GM04504 (cell line): Measurements from ENCODE around the gene ADGRL2.

Source experiments
- DNase-seq: peaks from one replicate; pipeline ENCODE4 v3.0.0-alpha.2; 2012; ENCODE audit warnings: low read depth

The ADGRL2 gene

DNA sequence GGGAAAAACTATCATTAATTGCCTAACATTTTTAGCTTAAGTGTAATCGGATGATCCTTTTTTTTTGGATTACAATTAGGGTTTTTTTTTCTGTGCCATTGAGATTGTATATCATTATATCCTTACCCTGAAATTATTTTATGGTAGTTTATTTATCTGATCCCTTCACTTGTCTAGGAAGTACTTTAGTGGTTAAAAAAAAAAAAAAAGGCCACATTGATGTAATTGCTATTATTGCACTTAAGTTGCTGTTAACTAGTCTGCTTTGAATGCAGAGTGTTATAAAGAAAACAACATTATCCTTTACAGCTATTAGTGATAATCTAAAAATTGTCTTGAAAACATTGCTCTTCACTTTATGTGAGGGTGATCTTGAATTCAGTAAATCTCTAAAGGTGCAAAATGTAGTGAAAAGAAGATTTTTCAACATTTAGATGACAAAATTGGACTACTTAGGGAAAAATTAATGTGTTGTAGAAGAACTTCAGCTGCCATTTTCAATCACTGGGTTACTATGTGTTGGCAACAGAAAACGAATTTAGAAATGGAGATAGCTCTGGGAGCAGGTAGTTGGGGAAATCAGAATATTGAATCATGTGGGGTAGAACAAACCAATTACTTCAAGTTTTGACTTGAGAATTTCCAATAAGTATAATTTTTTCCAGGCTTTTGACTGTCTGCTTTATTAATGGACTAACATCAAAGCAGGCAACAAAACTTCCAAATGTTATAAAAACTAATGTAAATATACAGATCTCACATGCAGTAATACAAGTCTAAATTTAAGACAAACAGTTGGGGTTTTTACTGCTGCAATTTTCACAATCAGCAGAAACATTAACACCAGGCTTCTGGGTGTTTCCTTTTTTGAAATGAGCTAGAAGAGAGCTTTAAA is 5.0 kb downstream of the ADGRL2 start:
- DNase-seq = no peak

DNA sequence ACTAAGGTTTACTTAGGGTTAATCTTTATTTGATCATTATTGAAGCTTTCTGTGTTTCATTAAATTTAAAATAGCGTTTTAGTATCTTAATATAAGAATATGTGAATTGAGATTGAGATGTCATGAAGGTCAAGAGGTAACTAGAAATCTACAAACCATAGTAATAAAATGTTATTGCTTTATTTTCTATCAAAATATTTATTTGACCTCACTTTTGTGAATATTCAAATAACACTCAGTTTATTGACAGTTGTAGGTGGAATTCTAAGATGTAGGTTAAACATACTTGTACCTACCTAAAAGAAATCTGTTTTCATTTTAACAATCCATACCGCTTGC is 5.7 kb downstream of the ADGRL2 start:
- DNase-seq = no peak

DNA sequence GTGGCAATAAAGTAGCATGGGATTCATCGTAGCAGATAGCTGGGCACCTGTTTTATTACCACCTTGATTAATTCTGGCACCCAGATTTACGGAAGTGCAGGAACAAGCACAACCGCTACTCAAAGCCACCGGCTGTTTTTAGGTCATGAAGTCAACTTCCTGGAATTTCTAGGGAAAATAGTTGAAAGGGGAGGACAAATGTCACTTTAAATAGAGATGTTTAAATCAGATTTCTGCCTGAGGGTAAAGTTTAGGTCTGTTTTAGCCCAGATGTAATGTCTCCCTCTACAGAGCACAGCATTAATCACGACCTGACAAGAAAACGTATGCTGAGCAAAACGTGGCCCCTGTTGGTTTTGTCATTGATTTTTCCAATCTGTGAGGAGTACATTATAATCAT is 8.0 kb downstream of the ADGRL2 start:
- DNase-seq = no peak

DNA sequence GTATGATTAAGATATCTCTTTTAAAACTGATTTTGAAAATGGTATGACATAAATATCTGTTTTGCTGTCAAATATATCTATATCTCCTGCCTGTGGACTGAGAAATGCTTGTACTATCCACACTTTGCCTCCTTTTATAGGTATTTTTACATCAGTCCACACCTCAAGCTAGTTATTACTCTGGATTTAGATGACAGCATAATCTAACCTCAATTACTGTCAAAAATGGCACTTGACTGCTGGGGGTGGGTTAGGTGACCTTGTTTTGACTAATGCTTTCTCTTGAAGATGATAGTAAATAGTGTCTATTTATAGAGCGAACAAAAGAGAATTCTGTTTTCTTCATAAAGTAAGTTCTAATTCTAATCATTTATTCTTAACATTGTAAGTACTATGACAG is 9.1 kb downstream of the ADGRL2 start:
- no peak for DNase-seq

DNA sequence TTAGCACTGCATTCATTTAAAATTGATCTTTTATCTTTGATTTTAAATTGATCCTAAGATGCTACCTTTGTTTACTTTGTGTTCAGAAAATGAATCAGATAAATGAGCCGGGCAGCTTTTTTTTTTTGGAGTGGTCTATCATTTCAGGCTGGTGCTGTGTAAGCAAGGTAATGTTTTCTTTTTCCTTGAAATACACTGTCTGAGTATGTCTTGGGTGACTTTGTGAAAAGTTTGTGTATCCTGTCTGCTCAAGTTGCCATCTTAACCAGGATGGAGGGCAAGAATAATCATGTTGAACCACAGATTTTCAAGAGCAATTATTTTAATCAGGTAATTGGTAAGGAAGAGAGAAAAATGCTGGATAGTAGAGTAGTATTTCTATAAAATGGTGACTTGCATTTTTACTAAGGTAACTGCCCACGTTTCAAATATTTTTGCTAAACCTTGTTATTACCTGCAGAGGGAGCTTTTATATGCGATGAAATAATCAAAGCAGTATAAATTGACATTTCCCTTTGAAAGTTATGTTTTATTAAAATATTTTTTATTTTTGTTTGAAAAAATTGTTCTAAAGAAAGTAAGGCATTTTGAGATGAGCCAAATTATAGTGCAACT is 11.1 kb downstream of the ADGRL2 start:
- DNase-seq = no peak

DNA sequence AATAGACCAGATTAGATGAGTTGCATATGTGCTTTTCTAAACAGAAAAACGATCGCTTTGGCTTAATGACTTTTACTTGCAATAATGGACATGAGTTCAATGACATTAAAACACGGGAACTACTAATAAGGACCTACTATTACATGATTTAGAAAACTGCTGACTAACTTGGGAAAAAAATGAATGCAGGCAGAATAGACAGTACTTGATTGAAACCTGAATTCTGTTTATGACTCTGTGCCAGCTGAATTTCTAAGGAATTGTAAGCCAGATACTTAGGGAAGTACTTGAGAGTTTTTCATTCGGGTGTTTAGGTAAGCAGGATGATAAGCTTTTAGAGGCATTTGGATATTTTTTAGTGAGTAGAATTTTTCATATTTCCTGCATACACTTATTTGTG is 12.0 kb downstream of the ADGRL2 start:
- no peak for DNase-seq

DNA sequence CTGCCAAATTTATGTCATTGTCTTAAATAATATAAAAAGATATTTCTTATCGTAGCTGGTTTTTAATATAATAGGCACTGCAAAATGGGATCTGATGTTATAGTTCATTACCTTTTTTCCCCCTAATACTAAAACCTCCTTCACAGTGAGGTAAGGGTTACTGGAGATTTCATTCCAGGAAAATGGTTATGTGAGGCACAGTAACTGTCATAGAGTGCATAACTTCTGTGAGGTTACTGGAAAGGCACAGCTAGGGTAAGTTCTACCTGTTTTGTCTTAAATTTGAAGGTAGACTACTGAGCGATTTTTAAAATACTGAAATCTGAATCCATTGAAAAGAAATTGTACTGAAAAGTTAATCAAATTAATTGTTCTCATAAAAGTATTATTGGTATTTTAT is 13.0 kb downstream of the ADGRL2 start:
- no peak for DNase-seq

DNA sequence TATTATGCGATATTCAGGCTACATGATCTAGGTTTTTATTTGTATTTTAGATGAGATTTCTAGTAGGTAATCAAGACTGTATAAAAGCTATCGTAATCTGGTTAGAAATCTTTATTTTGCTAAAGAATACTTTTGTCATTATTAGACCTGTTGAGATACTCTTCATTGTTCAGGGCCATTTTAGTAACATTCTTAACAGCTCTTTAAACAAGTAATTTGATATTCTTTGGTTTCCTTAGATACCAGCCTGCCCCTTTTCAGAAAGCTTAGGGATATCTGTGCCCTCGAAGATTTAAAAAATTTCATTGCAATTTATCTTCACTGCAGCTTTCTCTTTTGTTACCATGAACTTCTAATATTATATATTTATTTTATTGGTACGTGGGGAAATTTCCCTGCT is 18.9 kb downstream of the ADGRL2 start:
- DNase-seq = no peak

DNA sequence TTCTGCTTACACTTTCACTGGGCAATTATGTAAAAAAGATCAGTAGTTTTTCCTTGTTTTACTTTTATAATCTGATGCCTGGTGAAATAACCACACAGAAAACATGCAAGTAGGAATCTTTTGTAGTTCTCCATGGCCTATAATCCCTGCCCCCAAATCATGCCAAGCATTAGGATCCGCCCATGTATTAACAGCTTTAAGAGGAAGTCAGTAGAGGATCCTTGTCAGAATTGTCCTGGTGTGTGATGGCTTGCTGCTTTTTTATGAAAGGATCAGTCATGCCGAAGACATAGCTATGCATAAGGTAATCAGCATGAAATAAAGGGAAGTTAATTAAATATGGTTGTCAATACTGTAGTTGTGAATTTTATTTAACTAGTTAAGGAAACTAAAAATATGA is 20.0 kb downstream of the ADGRL2 start:
- DNase-seq = no peak

DNA sequence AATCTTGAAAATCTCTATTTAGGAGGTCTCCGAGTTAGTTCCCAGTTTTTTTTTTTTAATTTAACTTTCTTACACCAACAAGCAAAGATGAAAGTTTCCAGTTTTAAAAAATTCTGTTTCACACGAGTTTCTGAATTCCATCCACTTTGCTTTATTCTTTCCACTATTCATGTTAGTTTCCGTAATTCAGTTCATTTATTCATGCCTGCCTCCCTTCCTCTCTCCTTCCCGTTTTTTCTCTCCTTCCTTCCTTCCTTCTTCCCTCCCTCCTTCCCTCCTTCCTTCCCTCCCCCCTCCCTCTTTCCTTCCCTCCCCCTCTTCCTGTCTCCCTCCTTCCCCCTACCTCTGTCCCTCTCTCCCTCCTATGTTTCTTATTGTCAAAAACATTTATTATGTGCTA is 22.3 kb downstream of the ADGRL2 start:
- DNase-seq = no peak

DNA sequence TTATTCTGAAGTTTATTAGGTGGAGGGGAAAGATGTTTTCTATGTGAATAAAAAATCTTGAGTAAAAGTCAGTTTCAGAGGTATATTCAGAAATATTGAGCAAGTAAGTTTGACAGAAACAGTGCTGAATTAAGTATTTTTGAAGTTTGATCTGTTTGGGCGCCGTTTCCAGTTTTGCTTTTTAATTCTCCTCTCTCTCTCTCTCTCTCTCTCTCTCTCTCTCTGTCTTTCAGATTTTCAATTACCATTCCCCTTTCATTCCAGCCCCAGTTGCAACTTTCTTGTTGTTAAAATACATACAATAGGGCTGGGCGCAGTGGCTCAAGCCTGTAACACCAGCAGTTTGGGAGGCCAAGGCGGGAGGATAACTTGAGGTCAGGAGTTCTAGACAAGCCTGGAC is 24.0 kb downstream of the ADGRL2 start:
- DNase-seq = no peak

DNA sequence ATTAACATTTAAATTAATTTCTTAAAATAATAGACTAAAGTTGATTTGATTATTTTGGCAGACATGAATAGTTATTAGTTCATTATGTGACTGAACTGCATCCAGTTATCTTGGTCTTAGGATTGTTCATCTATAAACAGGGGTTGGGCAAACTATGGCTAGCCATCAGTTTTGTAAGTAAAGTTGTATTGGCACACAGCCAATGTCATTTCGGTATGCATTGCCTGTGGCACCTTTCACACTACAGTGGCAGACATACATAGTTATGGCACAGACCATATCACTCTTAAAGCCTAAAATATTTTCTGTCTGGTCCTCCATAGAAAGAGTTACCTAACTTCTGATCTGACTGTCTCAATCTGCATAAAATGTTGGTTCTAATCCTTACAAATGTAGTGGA is 27.2 kb downstream of the ADGRL2 start:
- no peak for DNase-seq

DNA sequence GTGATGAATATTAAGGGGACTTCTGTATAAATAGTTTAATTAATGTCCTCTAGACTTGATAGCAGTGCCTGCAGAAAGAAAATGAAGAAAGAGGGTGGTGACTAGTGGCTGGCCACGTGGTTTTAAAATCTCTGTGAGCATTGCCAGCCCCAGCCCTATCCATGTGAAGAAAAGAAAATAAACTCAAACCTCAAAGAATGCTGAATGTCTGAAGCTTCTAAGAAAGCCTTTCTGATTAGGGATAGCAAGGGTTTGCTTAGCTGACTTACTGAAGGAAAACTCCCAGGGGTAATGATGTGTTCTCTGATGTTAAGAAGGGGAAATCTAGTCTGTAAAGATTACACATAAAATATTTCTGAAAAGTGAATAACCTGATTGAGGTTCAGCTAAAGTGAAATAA is 31.8 kb downstream of the ADGRL2 start:
- DNase-seq = peak; percentile 8

DNA sequence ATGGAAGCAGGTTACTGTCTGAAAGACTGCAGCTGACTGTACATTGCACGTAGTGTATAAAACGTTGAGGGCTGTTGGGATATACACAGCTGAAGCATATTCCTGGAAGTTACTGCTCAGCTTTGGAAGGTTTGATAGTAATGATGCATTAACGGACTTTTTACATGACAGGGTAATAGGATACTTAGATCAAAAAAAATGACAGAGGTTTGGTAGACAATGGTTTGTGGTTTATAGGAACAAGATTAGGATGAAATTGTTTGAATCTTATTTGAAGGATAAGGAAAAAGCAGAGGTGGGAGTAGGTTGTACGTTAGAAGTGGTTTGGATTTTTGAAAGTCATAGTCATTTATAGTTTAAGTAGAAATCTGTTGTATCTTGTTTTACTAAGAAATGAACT is 33.0 kb downstream of the ADGRL2 start:
- no peak for DNase-seq

DNA sequence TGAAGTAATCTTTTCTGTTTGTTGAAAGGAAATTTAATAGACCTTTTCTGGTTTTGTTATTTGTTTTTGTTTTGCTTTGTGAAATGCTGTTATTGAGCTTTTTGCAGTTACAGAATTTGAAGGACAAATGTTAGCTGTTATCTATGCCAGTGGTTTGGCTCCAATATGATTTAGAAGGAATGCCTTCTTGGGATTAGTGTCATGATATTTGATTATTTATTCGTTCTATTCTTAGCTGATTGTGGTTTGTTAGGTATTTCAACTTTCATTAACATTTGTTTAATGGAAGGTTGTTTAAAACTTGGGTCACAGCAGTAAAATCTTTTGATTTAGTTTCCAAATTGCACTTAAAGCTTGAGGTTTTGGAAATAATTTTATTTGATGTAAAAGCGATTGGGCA is 33.5 kb downstream of the ADGRL2 start:
- no peak for DNase-seq

DNA sequence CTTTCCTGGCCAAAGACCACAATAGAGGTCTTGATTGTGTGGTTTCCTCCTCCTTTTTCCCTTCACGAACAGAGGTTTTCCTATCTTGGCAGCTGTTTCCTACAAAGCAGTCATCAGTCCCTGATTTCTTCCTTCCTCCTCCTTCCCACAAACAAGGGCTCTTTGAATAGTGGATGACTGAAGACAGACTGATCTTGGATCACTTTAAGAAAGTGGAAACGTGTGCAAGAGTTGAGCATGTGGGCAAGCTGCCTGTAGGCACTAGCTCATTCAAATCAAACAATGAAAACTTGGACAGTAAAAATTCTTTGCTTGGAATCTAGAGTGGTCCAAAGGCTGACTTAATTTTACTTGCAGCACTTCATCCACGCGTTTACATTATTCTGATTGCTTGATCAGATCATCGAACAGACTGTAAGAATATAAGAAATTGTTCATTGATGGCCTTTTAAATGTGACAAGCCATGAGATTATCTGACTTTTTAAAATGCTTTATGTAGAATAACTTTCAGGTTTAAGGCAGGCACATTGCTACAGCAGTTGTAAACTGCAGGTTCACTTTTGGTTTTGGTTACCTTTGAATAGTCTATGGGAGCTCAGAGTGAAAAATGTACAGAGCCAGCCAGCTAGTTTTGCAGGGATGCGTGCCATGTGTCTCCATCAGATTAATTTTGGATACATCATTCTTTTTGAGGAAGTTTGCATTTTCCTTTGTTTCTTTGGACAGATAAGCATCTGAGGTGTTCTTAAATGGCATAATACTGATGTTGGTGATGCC is 34.4 kb downstream of the ADGRL2 start:
- DNase-seq = peak; percentile 12

DNA sequence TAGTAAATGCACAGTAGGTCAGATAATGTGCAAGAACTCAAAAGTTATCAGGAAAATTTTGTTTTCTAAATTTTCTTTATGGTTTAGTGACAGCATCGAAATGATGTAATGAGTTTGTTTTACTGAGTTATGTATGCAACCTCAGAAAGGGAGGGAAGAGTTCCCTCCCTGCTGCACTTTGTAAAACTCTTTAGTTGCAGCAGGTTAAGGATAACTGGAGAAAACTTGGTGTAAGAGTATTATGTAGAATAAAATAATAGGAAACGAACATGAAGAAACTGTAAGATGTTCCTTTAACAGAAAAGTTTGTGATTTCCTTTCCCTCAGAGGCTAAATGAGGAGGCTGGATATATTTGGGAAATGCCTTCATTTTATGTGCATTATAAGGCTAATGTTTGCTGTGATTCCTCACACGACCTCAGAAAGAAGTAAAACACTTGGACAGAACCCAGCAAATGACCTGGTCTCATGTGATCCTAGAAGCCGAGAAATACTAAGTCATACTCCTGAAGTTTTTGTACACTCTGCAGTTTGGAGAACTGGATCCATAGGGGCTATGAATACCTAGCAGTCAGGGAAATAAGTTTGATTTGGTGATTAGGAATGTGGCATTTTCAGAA is 35.4 kb downstream of the ADGRL2 start:
- DNase-seq = no peak

DNA sequence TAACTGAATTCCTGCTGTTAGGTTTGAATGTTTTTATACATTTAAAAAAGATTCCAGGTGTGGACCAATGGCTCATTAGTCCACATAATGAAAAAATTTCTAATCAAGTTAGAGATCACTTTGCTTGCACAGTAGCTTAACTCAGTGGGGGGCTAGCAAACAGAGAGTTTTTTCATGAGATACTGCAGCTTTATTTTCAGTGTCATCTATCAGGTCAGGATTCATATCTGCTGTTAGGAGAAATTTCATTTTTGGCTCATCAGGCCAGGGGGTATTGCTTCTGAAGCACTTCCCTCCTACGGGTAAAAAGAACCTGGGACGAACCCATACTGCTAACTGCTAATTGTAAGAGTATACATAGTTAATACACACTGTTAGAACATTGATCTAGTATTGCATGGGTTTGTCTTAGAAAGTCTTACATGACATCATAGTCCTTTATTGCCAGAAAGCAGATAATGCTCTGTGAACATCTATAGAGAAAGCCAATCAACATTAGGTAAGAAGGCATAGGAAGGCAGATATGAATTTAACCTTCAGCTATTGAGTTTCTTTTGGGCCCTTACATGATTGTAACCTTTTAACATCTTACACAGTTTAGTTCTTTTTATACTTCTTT is 38.0 kb downstream of the ADGRL2 start:
- no peak for DNase-seq

DNA sequence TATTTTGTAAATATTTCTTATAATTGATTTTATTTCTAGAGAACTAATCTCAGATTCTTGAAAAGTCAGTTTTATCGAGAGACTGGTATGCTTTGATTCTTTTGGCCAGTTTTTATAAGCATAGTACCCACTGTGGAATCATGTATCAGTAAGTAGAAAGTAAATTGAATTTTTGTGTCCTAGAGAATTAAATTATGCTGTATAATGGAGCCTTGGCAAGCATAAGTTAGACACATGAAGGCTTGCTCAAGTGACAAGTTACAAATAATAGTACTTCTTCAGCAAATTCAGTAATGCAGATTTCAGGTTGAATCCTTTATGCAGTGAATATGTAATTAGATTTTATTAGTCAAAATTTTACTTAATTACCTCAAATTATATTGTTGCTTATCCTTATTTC is 40.1 kb downstream of the ADGRL2 start:
- no peak for DNase-seq

DNA sequence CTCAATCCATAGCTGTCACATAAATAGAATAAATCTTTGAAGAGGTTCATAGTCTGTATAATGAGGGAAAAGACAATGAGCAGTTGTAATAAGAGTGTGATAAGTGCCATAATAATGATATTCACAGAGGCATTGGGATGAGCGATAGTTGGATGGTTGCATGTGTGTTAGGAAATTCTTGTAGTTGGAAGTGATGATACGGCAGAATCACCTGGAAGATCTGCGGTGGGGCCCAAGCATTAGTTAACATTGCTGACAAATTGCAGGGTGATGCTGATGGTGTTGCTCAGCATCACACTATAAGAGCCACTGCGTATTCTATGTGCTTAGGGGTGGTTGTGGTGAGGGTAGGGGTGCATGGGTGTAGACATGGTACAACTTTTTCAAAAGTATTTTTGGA is 41.1 kb downstream of the ADGRL2 start:
- no peak for DNase-seq

DNA sequence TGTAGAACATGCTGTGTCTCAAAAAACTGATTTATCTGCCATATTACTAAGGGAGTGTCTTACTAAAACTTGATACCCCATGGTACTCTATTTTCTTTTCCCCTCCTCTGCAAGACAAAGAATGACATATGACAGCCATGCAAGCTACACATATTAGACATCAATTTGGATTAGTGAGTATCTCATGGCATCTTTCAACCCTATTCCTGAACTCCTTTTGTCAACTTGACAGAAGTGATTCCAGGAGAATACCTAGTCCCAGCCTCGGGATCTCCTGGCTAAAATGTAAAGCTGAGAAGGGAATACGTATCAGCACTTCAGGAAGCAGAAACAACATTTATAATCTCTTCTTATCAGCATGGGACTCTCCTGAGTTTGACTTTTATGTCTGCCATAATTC is 43.7 kb downstream of the ADGRL2 start:
- no peak for DNase-seq

DNA sequence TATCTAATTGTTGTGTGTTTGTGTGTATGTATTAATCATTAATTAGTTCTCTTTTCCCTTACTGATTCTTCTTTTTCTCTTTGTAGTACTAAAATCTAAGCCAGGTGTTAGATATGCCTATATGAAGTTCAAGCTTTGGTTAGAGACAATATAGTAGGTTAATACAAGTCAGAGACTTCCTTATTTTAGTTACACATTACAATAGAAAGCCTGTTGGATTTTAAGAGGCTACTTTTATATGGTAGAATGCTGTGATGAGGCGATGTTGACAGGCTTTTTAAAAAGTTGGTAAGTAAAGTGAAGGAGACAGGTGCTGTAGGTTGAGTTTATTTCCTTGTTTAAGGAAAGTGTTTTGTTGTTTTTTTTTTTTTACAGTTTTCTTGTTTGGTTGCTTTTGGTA is 45.9 kb downstream of the ADGRL2 start:
- DNase-seq = no peak
